GM19438 (cell line): Measurements from ENCODE around the gene ANKS1B.
"Not testable (repeated sequence)": the region's sequence is repeated elsewhere in the genome, so short reads cannot be mapped to it uniquely, and the experiment has no call there.

ENCODE experiments used
- ATAC-seq: cut with Tn5 transposase; IDR thresholded peaks from one replicate; pipeline ENCODE4 v1.9.1; 2021; ENCODE audit warnings: low read depth; ENCODE audit not compliant: unreplicated experiment

Gene ANKS1B

DNA sequence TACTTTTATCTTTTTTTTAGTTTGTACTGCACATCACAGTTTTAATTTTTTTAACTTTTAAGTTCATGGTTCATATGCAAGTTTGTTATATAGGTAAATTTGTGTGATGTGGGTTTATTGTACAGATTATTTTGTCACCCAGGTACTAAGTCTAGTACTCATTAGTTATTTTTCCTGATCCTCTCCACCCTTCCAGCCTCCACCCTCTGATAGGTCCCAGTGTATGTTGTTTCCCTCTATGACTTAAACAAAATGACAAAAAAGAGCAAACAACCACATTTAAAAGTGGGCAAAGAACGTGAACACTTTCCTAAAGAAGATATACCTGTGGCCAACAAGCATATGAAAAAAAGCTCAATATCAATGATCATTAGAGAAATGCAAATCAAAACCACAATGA, 273.5 kb downstream of the ANKS1B start:
- ATAC-seq, result no peak

DNA sequence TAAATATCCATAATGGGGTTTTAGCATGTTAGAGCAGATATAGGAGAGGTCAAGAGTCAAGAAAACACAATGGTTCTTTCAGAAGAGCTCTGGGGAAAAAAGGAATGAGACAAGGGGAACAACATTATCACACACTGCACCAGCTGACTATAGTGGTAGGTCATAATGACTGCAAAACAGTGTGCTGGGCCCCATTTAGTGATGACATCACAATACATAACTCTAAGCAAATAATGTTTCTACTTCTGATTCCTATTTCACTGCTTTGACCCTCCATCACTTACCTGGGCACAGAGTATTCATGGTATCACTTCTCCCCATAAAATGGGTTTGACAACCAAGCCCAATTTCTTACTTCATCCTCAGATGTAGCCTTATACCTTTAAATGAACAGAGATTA, 275.1 kb downstream of the ANKS1B start:
- no peak for ATAC-seq

DNA sequence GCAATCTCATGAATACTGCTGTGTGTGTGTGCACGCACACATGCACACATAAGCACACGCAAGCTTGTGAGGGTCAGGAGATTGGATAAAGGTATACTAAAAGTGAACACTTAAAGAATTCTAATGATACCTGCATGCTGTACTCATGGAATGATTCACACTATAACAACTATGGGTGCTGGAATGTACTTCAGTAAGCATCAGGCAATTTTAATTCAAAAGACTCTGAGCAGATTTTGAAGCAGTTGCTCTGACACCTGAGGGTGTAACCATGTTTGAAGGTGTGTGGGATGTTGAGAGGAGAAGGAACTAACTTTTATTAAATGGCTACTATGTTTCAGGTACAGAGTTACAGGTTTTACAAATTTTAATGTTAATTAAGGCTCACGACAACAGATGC, 275.6 kb downstream of the ANKS1B start:
- no peak for ATAC-seq

DNA sequence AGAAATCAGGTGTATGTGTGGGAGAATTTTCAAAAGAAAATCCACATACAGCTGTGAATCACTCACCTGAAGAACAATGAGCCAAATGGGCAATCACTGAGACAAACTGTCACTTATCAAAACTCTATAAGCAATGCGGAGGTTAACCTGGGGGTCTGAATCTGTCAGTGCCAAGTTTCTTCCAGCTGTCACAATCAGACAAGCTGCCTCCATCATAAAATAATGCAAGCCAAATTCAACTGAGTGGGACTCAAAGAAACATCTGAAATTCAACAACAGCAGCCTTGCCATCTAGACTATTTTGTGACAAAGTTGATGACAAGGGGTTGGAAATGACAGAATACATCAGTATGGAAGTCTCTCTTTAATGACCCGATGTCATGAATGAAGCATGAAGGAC, 276.9 kb downstream of the ANKS1B start:
- ATAC-seq, result no peak

DNA sequence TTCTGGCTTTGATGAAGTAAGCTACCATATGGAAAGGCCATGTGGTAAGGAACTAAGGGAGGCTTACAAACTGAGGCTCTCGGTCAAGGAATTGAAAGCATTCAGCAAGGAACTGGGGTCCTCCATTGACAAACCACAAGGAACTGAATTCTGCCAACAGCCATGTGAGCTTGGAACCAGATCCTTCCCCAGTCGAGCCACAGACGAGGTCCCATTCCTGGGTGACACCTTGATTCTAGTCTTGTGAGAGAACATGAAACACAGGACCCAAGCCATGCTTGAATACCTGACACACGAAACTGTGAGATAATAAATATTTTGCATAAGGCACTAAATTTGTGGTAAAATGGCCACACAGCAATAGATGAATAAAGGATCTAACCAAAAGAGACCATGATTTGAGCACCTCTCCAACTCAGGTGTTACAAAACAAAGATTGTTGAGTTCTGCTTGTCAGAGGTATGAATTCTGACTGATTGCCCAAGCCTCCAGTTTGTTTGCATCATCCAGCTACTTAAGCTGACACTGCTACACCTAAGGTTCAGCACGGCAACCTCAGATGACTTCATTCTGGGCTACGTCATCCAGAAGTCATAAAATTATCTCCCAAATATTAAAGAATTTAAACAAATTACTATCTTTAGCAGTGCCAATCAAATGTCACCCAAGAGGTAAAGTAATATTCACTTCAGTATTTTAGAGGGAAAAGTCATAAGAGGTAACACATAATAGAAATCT, 277.8 kb downstream of the ANKS1B start:
- ATAC-seq, result no peak

DNA sequence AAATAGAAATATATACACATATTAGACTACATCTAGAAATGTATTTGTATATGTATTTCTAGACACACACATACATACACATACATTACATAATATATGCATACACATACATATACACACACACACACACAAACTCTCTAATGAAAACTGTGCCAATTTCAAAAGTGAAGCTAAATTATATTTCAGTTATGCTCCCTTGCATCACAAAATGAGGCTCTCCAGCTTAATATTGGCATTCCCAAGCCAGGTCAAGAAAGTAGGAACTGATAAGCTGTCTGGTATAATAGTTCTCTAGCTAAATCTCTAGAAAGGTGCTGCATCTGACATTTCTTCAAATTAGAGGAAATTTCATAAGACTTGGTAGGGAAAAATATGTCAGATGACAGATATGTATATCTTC, 280.3 kb downstream of the ANKS1B start:
- ATAC-seq, result no peak

DNA sequence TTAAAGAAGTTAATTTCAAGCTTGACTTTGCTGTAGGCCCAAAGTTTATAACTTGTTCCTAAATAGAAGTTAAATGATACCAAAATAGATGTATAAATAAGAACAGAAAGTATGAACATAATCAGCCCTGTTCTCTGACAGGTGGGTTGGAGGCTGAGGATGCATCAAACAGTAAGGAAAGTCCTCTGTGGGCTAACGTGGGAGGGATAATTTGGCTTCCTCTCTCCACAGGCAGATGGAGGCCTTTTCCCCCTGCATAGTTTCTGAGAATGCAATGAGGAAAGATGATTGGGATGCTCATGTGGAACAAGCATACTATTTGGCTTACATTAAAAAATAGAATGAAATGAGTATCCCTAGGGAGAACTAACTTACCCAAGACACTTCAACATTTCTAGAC, 280.7 kb downstream of the ANKS1B start:
- no peak for ATAC-seq

DNA sequence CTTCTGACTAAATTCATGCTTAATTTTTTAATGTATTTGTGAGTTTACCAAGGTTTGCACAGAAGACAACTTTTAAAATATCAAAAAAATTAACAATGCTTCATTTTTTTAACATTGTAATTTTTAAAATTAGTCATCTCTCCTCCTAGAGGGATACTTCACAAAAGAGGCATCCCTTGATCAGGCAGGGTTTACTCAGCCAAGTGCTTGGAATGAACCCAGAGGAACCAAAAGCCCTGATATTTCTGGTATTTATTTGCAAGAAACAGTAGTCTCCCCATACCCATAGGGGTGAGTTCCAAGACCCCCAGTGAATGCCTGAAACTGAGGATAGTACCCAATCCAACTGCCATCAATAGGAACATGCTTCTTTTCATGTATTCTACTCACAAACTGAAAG, 284.7 kb downstream of the ANKS1B start:
- no peak for ATAC-seq

DNA sequence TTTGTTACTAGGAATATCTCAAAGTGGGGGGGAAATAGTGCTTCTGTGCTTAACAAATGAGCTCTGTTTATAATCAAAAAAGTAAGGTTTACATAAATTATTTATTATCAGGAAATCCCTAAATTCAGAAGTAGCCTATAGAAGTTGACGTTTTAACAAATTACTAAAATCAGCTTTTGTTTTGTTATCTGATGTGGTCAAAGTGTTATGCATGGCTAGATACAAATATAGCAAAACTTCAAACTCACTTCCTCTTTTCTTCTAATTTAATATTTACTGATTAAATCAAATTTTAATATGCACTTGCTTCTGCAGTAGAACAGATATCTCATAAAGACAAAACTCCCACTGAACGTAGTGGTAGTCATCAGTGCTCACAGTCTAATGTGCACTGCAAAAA, 289.7 kb downstream of the ANKS1B start:
- no peak for ATAC-seq

DNA sequence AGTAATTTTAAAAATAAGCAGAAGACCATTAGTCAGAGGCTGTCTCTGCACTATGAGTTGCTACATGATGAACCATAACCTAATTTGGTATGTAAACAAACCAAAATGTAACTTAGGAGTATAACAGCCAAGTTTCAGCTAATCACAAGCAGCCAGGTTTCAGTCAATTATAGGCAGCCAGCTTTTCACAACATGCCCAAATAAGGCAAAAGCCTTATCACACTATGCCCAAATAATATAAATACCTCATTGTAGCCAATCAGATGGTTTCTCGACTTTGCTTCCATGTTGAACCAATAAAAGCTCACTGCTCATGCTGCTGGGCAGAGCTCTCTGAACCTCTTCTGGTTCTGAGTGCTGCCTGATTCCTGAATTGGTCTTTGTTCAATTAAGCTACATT, 298.6 kb downstream of the ANKS1B start:
- no peak for ATAC-seq

DNA sequence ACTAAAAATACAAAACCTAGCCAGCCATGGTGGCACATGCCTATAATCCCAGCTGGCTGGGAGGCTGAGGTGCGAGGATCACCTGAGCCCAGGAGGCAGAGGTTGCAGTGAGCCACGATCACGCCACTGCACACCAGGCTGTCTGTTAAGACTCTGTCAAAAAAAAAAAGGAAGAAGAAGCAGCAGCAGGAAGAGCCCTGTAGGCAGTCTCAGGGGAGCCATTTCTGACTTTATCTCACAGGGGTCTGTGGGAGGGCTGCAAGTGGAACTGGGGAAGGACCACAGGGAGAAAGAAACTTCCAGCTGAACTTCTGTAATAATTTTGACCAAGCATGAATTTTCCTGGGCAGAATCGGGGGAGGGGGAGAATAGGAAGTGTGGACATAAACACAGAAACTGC, 304.5 kb downstream of the ANKS1B start:
- ATAC-seq, result no peak

DNA sequence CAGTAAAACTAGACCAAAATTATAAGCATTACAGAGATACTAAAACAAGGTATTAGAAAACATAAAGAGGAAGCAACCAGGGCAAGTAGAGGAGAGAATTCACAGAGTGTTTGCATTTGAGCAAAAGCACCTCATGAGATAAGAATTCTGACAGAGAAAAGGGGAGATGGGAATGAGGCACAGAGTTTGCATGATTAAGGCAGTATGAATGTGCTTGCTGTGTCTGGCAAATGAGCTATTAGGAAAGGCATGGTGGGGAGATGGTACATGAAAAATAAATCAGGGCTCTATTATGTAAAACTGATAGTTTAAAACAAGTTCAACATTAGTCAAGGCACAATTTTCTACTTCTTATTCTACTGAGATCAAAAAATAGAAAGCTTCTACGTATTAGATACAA, 314.1 kb downstream of the ANKS1B start:
- ATAC-seq, result no peak

DNA sequence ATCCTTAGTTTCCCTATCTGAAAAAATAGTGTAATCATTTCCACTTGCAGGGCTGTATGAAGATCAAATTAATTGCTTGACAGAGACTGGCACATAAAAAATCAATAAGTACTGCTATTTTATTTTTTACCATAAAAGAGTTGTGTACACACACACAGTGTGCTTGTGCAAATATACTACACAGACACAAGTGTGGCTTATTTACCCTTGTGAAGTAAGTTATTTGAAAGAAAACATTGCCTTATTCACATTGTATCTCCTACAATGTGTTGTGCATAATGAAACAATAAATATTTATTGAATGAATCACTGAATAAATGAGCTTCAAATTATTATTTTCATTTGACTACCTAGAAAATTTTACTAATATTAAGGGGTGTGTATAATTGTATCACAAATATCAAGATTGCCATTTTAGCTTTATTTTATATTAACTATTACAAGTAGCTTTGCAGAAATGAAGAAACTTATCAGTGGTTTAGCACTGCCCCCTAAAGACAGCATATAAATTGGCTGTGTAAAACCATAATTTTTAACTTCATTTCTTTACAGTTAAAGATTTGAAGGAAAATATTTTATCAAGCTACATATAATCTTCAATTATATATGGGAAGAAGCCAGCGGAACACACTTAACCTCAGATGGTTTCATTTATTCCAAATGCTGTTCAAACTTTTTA, 325.9 kb downstream of the ANKS1B start:
- no peak for ATAC-seq

DNA sequence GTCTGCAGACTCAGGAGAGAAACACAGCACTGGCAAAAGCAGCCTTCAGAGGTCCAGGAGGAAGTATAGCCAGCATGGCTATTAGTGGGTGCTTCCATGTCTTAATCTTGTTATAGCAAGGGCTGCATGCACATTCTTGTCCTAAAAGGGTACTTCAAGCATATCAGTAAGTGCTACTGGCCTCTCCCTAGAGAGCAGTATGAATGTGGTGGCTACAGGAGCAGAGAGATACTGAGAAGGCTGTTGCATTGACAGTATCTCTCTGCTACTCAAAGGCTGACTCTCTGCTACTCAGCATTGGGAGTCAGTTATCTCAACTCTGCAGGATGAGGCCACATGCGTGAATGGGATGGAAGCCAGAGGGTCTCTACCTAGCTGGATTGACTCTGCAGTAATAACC, 335.2 kb downstream of the ANKS1B start:
- ATAC-seq, result no peak

DNA sequence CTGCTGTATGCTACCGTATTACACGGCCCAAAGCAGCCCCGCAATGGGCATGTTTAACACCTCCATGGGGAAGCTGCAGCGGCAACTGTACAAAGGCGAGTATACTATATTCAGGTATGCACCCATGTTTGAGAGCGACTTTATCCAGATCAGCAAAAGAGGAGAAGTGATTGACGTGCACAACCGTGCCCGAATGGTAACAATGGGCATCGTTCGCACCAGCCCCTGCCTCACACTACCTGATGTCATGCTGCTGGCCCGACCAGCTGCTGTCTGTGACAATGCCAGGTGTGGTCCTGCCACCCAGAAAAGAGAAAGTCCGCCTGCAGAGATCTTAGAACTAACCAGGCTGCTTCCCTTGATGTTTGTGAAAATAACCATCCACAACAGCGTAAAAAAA, 336.6 kb downstream of the ANKS1B start:
- no peak for ATAC-seq

DNA sequence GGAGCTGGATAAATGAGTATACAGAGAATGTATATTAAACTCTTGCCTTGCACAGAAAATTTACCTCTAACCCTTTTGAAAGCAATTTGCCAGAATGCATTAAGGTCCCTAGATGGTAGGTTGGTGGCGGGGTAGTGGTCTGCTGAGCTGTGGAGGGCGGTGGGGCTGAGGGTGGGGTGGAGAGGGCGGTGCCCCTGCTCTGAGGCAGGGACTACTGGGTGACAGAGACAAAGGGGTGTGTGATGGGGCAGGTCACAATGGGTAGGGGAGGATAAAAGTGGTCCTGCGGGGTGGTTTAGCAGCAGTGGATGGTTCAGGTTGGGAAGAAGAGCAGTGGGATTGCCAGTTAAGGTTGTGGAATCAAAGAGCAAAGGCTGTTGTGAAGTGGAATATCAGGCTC, 337.3 kb downstream of the ANKS1B start, which contains the start of gene GARIN6:
GARIN6 (plus strand) TSS at position 301 of the 400 bp plus-strand sequence. CDS start 422 bp downstream, outside the sequence.
- ATAC-seq, result no peak

DNA sequence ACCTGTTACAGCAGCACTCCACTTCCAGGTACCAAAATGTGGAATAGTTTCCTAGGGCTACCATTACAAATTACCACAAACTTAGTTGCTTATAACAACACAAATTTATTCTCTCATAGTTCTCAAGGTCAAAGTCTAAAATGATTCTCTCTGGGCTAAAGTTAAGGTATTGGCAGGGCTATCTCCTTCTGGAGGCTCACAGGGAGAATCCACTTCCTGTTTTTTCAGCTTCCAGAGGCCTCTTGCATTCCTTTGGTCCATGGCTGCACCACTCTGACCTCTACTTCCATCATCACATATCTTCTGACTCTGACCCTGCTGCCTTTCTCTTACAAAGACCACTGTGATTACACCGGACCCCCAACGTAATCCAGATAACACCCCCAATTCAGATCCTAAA, 340.1 kb downstream of the ANKS1B start:
- ATAC-seq, result no peak

DNA sequence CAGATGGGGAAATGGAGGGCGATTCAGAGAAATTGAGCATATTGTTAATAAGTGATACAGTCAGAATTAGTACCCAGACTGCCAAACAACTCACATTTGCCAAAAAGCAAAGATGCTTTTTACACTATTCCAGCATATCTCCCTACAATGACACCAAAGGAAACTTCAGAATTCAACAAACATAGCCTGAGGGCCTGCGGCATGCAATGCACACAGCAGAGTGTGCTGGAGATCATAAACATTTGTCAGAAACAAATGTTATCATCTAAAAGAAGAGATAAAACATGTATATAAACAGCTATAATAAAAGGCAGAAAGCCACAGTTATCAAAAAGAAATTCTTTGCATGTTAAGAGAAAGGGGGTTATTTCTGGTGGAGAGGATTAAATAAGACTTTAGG, 357.3 kb downstream of the ANKS1B start:
- ATAC-seq, result no peak

DNA sequence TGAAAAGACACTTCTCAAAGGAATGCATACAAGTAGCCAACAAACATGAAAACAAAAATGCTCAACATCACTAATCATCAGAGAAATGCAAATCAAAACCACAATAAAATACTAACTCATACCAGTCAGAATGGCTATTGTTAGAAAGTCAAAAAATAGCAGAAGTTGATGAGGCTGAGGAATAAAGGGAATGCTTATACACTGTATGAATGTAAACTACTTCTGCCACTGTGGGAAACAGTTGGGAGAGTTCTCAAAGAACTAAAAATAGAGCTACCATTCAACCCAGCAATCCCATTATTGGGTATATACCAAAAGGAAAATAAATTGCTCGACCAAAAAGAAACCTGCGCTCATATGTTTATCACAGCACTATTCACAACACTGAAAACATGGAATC, 360.1 kb downstream of the ANKS1B start:
- ATAC-seq, result not testable (repeated sequence)

DNA sequence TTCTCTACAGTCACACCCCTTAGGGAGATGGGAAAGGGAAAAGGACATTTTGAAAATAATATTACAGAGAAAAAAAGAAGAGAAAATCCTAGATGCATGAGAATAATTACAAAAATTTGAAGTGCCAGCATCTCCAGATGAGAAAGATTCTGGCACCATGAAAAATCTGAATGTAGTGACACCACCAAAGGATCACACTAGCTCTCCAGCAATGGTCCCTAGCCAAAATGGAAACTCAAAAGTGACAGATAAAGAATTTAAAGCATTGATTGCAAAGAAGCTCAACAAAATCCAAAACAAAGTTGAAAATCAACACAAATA, 364.6 kb downstream of the ANKS1B start:
- no peak for ATAC-seq

DNA sequence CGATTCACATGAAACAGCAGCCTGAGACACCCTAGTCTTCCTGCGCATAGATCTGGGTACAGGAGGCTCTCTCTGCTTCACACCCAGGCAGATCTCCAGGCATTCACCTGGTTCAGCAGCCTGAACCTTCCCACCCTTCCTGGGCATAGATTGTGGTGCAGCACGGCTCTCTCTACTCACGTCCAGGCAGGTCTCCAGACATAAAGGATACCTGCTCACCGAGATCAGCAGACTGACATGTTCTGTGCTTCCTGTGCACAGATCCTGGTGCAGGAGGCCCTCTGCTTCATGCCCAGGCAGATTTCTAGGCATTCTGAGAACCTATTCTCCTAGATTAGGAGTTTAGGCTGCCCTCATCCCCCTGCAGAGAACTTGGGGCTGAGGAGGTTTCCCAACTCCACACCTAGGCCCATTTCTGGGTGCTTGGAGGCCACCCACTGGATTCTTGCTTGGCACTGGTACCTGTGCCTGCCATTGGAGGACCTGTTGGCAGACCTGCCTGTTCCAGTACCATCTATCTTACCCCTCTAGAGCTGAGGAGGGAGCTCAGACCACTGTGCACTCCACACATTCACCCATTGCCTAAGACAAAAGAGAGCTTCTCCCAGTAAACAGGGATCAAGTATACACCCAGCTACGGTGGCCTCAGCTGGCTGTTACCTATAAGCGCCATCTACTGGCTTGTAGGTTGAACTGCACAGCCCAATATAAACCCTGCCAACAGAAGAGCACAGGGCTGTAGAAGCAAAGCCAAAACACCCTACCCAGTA, 365.2 kb downstream of the ANKS1B start:
- peak; percentile 94 for ATAC-seq

DNA sequence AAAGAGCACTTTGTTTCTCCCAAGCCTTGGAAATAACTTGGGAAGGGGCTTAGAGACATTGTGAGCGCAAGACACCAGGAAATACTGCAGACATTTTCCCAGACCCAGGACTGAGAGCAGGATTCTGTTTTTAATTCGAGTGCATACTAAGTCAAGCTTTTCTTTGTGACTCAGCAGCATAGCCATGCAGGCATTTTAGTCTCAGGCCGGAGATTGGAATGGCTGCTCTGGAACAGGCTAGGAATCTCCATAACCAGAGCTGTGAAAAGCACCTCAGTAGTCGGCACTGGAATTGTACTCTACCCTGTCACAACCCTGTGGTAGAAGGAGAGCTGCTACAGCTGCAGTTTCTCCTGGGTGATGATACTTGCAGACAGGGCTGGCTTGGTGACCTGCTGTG, 366.1 kb downstream of the ANKS1B start:
- no peak for ATAC-seq
